GM19467 (cell line): Measurements from ENCODE around the gene IREB2.

Source experiments
- ATAC-seq: cut with Tn5 transposase; IDR thresholded peaks from one replicate; pipeline ENCODE4 v1.9.1; 2021; ENCODE audit warnings: mild to moderate bottlenecking, moderate library complexity; ENCODE audit not compliant: unreplicated experiment

The IREB2 gene

GRCh38 chr15:78405336-78405924, 32.6 kb upstream of the IREB2 start:
- no peak for ATAC-seq

- ATAC-seq = no peak
These were observed 31.9 kb upstream of the IREB2 start for GRCh38 chr15:78406016-78406585.

- ATAC-seq = no peak
These were observed 30.2 kb upstream of the IREB2 start for GRCh38 chr15:78407608-78408354.

GRCh38 chr15:78408355-78408640, 29.7 kb upstream of the IREB2 start:
- ATAC-seq = no peak

- no peak for ATAC-seq
These were observed 29.1 kb upstream of the IREB2 start for GRCh38 chr15:78408961-78409360.

GRCh38 chr15:78411061-78411460, 27.0 kb upstream of the IREB2 start:
- no peak for ATAC-seq

- no peak for ATAC-seq
These were observed 23.3 kb upstream of the IREB2 start for GRCh38 chr15:78414621-78415250.

- no peak for ATAC-seq
These were observed 22.7 kb upstream of the IREB2 start for GRCh38 chr15:78415284-78415683.

- ATAC-seq = no peak
These were observed 20.0 kb upstream of the IREB2 start for GRCh38 chr15:78417754-78418630.

GRCh38 chr15:78418686-78419085, 19.3 kb upstream of the IREB2 start:
- no peak for ATAC-seq

- ATAC-seq = no peak
These were observed 18.6 kb upstream of the IREB2 start for GRCh38 chr15:78419367-78419766.

GRCh38 chr15:78420220-78420619, 17.8 kb upstream of the IREB2 start:
- no peak for ATAC-seq

GRCh38 chr15:78420766-78421165, 17.2 kb upstream of the IREB2 start:
- ATAC-seq = no peak

GRCh38 chr15:78421238-78421965, 16.6 kb upstream of the IREB2 start:
- no peak for ATAC-seq

- no peak for ATAC-seq
These were observed 15.3 kb upstream of the IREB2 start for GRCh38 chr15:78422571-78423340.

GRCh38 chr15:78424673-78425072, 13.3 kb upstream of the IREB2 start:
- ATAC-seq = no peak

- ATAC-seq = no peak
These were observed 12.4 kb upstream of the IREB2 start for GRCh38 chr15:78425643-78426042.

GRCh38 chr15:78426300-78426699, 11.7 kb upstream of the IREB2 start:
- no peak for ATAC-seq

GRCh38 chr15:78427953-78428352, 10.1 kb upstream of the IREB2 start:
- no peak for ATAC-seq

- ATAC-seq = no peak
These were observed 8.5 kb upstream of the IREB2 start for GRCh38 chr15:78429477-78429876.
